Neuronal stem cell (in vitro differentiated cells): Measurements from ENCODE around the gene ATG16L2.
A peak's percentile ranks its signal among the peaks of the same experiment; 100 is the strongest.

Experiments used
- DNase-seq: peaks from one replicate; pipeline ENCODE4 v3.0.0-alpha.2; 2013; ENCODE audit warnings: low spot score
- H2AFZ ChIP-seq: one replicate; pipeline ENCODE4 v1.6.1; 2013; ENCODE audit warnings: mild to moderate bottlenecking, low read length, inconsistent platforms
- H2AK5ac ChIP-seq: 2 replicates; pipeline ENCODE4 v1.6.1; 2013; ENCODE audit warnings: low read depth, mild to moderate bottlenecking, inconsistent platforms, low read length, moderate library complexity, mixed read lengths
- H2BK120ac ChIP-seq: 2 replicates; pipeline ENCODE4 v1.6.1; 2013; ENCODE audit warnings: low read depth, mild to moderate bottlenecking, inconsistent platforms, low read length, moderate library complexity, mixed read lengths
- H2BK12ac ChIP-seq: one replicate; pipeline ENCODE4 v1.6.1; 2013; ENCODE audit warnings: low read length, inconsistent platforms
- H2BK15ac ChIP-seq: 2 replicates; pipeline ENCODE4 v1.6.1; 2013; ENCODE audit warnings: mild to moderate bottlenecking, low read length, inconsistent platforms, mixed read lengths
- H2BK5ac ChIP-seq: one replicate; pipeline ENCODE4 v1.6.1; 2013; ENCODE audit warnings: inconsistent platforms, mild to moderate bottlenecking, low read length, moderate library complexity
- H3K14ac ChIP-seq: one replicate; pipeline ENCODE4 v1.6.1; 2013; ENCODE audit warnings: low read length, inconsistent platforms
- H3K18ac ChIP-seq: 2 replicates; pipeline ENCODE4 v1.6.1; 2013; ENCODE audit warnings: low read length, inconsistent platforms
- H3K23ac ChIP-seq: 2 replicates; pipeline ENCODE4 v1.6.1; 2013; ENCODE audit warnings: low read depth, mild to moderate bottlenecking, mixed read lengths, low read length, inconsistent platforms; ENCODE audit not compliant: poor library complexity
- H3K27ac ChIP-seq: replicated peaks from 3 replicates; pipeline ENCODE4 v1.5.1; 2013; ENCODE audit warnings: low read length, inconsistent platforms
- H3K27me3 ChIP-seq, 3 experiments: 2 replicates each; pipeline ENCODE4 v1.6.1; 2013; ENCODE audit warnings: low read length in 3 of 3, mild to moderate bottlenecking in 2 of 3, inconsistent platforms in 1 of 3, low read depth in 1 of 3, mixed read lengths in 1 of 3, moderate library complexity in 1 of 3; ENCODE audit not compliant: control insufficient read depth in 3 of 3, insufficient read depth in 3 of 3
- H3K36me3 ChIP-seq, 2 donors: replicated peaks in 1 of 2; 2 replicates each; pipeline ENCODE4 v1.6.1; 2013; ENCODE audit warnings: low read length in 2 of 2; ENCODE audit not compliant: control insufficient read depth in 2 of 2, insufficient read depth in 2 of 2
- H3K4ac ChIP-seq: 2 replicates; pipeline ENCODE4 v1.6.1; 2013; ENCODE audit warnings: inconsistent platforms, mild to moderate bottlenecking, low read length, moderate library complexity
- H3K4me1 ChIP-seq, 2 donors: 1 replicate in 1 of 2; 2 replicates in 1 of 2; pipeline ENCODE4 v1.6.1; 2013; ENCODE audit warnings: low read length in 2 of 2, low read depth in 1 of 2; ENCODE audit not compliant: control insufficient read depth in 2 of 2, insufficient read depth in 1 of 2
- H3K4me2 ChIP-seq: one replicate; pipeline ENCODE4 v1.6.1; 2013; ENCODE audit warnings: mild to moderate bottlenecking, low read length, inconsistent platforms; ENCODE audit not compliant: insufficient read depth, poor library complexity, severe bottlenecking
- H3K4me3 ChIP-seq, 2 donors: 2 replicates each; pipeline ENCODE4 v1.5.1; 2013; ENCODE audit warnings: low read length in 2 of 2, mild to moderate bottlenecking in 2 of 2, inconsistent platforms in 1 of 2, moderate library complexity in 1 of 2
- H3K79me1 ChIP-seq: one replicate; pipeline ENCODE4 v1.6.1; 2013; ENCODE audit warnings: low read depth, mild to moderate bottlenecking, inconsistent platforms, low read length, moderate library complexity
- H3K9ac ChIP-seq: one replicate; pipeline ENCODE4 v1.6.1; 2013; ENCODE audit warnings: mild to moderate bottlenecking, low read depth, low read length, inconsistent platforms; ENCODE audit not compliant: poor library complexity
- H3K9me3 ChIP-seq, 2 donors: replicated peaks in 1 of 2; 2 replicates each; pipeline versions ENCODE3 to v1.6.1; 2013; ENCODE audit warnings: low read length in 2 of 2, mild to moderate bottlenecking in 2 of 2, inconsistent platforms in 1 of 2, low read depth in 1 of 2, mixed read lengths in 1 of 2, moderate library complexity in 1 of 2; ENCODE audit not compliant: control insufficient read depth in 2 of 2, insufficient read depth in 1 of 2
- H4K8ac ChIP-seq: one replicate; pipeline ENCODE4 v1.6.1; 2013; ENCODE audit warnings: low read depth, mild to moderate bottlenecking, inconsistent platforms, low read length, moderate library complexity
- H4K91ac ChIP-seq: one replicate; pipeline ENCODE4 v1.6.1; 2013; ENCODE audit warnings: low read length, low read depth, mild to moderate bottlenecking, inconsistent platforms; ENCODE audit not compliant: poor library complexity
- WGBS, 2 donors: extraction: QIAGEN DNeasy Blood & Tissue Kit; methylation state at CpG; one replicate each; pipeline ENCODE4 v1.1.7; 2013; ENCODE audit warnings: missing lambda C conversion rate in 2 of 2, mixed read lengths in 1 of 2; ENCODE audit not compliant: insufficient read length in 2 of 2, insufficient replicate concordance in 1 of 2; ENCODE audit errors: extremely low coverage in 2 of 2; 5-methylcytosine and 5-hydroxymethylcytosine counted together

Gene ATG16L2

DNA sequence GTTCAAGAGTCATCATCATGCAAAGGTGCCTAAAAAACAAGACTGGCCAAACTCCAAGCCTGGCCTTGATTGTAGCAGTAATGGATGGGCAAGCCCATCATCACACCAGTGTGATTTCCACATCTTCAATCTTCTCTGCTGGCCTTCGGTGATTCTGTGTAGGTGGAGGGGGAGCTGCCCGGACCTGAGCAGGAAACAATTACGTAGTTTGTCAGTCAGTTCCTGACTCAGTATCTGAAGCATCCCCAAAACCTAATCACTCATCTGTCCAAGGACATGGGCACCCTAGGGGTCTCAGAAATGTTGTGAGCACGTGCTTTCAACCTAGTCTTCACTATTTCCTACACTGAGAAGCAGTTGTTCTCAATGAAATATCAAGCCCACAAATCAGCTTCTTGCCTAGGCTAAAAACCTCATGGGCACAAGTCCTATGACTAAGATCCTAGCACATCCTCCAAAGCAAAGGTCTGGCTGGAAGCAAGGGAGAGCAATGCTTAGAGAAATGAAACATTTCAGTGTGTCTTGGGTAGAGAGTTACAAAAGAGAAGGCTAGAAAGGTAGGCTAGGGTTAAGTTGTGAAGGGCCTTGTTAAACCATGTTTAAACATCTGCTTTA, 24.6 kb downstream of the ATG16L2 start:
- Histone ChIP-seq H3K4me2 (no peak overlapping the region), H4K8ac (no peak overlapping the region), H2BK120ac (no peak overlapping the region), H3K79me1 (no peaks in the 10 kb centered on the region), H3K23ac (no peak overlapping the region), H3K18ac (no peak overlapping the region), H2AK5ac (no peak overlapping the region), H3K9me3 (no peaks in the 10 kb centered on the region), H3K27ac (no peak overlapping the region), H3K4ac (no peak overlapping the region), H2BK12ac (no peak overlapping the region), H4K91ac (no peak overlapping the region), H3K4me3 (no peak overlapping the region), H3K36me3 (peaks cover 10 to 78% of the 10 kb centered on the region in 2 donors), H3K4me1 (no peaks in the 10 kb centered on the region), H2BK15ac (no peak overlapping the region), H3K27me3 (no peaks in the 10 kb centered on the region), H2AFZ (no peak overlapping the region), H3K9ac (no peak overlapping the region), H2BK5ac (no peak overlapping the region), H3K14ac (no peak overlapping the region)
- no peak for DNase-seq
- no CpG with 5 or more reads among the region's 4 CpGs for WGBS, 2 donors

DNA sequence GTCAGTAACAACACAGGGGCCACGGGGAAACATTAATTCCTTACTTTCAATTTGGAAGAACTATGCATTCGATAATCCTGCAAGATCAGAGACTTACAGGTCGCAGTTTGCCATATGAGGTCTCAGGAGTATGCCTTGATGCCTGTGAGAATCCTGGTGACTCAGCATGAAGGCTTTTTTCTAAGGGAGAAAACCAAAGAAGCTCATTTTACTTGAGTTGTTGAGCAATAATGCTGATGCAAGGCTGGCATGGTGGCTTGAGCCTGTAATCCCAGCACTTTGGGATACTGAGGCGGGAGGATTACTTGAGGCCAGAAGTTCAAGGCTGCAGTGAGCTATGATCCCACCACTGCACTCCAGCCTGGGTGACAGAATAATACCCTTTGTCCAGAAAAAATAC, 26.6 kb downstream of the ATG16L2 start:
- no peak overlapping the region for H3K27ac ChIP-seq
- H2AK5ac ChIP-seq = no peak overlapping the region
- no peaks in the 10 kb centered on the region for H3K79me1 ChIP-seq
- H3K9me3 ChIP-seq = no peaks in the 10 kb centered on the region
- peaks cover 14 to 76% of the 10 kb centered on the region in 2 donors for H3K36me3 ChIP-seq
- no peak overlapping the region for H4K91ac ChIP-seq
- H3K4ac ChIP-seq = no peak overlapping the region
- H3K4me1 ChIP-seq = no peaks in the 10 kb centered on the region
- H4K8ac ChIP-seq = no peak overlapping the region
- H2BK15ac ChIP-seq = no peak overlapping the region
- no peak overlapping the region for H2BK120ac ChIP-seq
- H3K23ac ChIP-seq = no peak overlapping the region
- H3K4me3 ChIP-seq = no peak overlapping the region
- H3K14ac ChIP-seq = no peak overlapping the region
- H2AFZ ChIP-seq = no peak overlapping the region
- H3K4me2 ChIP-seq = no peak overlapping the region
- no peak overlapping the region for H2BK12ac ChIP-seq
- H3K27me3 ChIP-seq = no peaks in the 10 kb centered on the region
- no CpG with 5 or more reads among the region's 4 CpGs for WGBS, 2 donors
- H3K18ac ChIP-seq = no peak overlapping the region
- no peak for DNase-seq
- H3K9ac ChIP-seq = no peak overlapping the region
- no peak overlapping the region for H2BK5ac ChIP-seq

DNA sequence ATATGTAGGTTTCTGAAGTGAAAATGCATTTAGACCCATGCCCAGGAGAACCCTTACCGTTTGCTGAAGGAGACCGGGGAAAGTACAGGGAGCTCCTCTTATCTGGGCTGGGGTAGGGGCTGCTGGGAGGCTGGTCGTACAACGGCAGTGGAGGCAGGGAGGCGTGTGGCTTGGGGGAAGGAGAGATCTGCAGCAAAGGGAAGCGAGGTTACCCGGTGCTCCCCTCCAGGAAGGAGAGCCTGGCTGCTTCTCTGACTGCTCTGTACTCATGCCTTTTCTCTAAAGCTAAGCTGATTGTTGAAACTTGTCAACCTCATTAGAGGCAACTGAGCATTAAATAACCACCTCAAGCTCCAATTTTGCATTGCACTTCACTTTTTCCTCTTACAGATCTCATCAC, 27.2 kb downstream of the ATG16L2 start:
- no CpG with 5 or more reads among the region's 7 CpGs for WGBS, 2 donors
- DNase-seq = no peak
- H3K4ac ChIP-seq = no peak overlapping the region

DNA sequence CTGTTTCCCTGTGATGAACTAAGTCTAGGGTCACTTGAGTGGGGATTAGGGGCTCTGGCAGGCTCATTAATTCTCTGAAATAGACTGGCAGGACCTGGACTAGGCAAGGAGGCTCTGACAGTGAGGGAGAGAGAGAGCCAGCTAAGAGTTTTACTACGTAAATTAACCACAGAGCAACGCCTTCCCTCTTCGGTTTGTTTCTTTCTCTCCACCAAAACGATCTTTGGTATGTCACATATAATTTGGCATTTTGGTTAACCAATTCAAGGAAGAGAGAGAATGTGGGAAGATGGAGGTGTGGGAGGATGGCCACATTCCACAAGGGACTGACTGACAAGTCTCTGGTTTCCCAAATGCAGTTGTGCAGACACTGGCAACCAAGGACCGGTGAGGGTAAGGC, 27.9 kb downstream of the ATG16L2 start:
- Histone ChIP-seq H3K9ac (no peak overlapping the region), H3K79me1 (no peaks in the 10 kb centered on the region), H3K36me3 (peaks cover 14 to 69% of the 10 kb centered on the region in 2 donors), H3K9me3 (no peaks in the 10 kb centered on the region), H3K18ac (no peak overlapping the region), H2AK5ac (no peak overlapping the region), H3K27ac (no peak overlapping the region), H3K4me2 (no peak overlapping the region), H2AFZ (no peak overlapping the region), H3K23ac (no peak overlapping the region), H2BK12ac (no peak overlapping the region), H3K27me3 (no peaks in the 10 kb centered on the region), H3K4me3 (no peak overlapping the region), H3K14ac (no peak overlapping the region), H2BK15ac (no peak overlapping the region), H2BK5ac (no peak overlapping the region), H3K4ac (no peak overlapping the region), H4K91ac (no peak overlapping the region), H4K8ac (no peak overlapping the region), H3K4me1 (no peaks in the 10 kb centered on the region), H2BK120ac (no peak overlapping the region)
- no CpG with 5 or more reads among the region's 5 CpGs for WGBS, 2 donors
- no peak for DNase-seq

More for the DNA sequence above, 27.2 kb downstream of the ATG16L2 start:
- Histone ChIP-seq H3K18ac (peak overlapping the region; percentile 33), H3K79me1 (no peaks in the 10 kb centered on the region), H3K14ac (peak overlapping the region; percentile 21), H3K27ac (no peak overlapping the region), H3K4me1 (no peaks in the 10 kb centered on the region), H2AK5ac (no peak overlapping the region), H3K4me3 (no peak overlapping the region), H2BK12ac (no peak overlapping the region), H2BK5ac (no peak overlapping the region), H3K27me3 (no peaks in the 10 kb centered on the region), H3K36me3 (peaks cover 14 to 73% of the 10 kb centered on the region in 2 donors), H4K91ac (no peak overlapping the region), H3K23ac (no peak overlapping the region), H2BK15ac (no peak overlapping the region), H2AFZ (no peak overlapping the region), H3K9ac (no peak overlapping the region), H3K4me2 (no peak overlapping the region), H3K9me3 (no peaks in the 10 kb centered on the region), H4K8ac (no peak overlapping the region), H2BK120ac (no peak overlapping the region)
